ENCODE results near the gene CRTC1. TPM values are rescaled to one million over a fixed set of nuclear protein-coding genes. Genes with fewer than 3 reads are reported as not detected.
A peak's percentile ranks its signal among the peaks of the same experiment; 100 is the strongest.

Gene CRTC1
- total RNA-seq, 1 experiment from 2014 or later: 1.4 TPM

GRCh38 chr19:18699403-18700054 lies 16.0 kb downstream of the CRTC1 start:
- no peak for DNase-seq (ENCODE audit: low spot score)

DNA sequence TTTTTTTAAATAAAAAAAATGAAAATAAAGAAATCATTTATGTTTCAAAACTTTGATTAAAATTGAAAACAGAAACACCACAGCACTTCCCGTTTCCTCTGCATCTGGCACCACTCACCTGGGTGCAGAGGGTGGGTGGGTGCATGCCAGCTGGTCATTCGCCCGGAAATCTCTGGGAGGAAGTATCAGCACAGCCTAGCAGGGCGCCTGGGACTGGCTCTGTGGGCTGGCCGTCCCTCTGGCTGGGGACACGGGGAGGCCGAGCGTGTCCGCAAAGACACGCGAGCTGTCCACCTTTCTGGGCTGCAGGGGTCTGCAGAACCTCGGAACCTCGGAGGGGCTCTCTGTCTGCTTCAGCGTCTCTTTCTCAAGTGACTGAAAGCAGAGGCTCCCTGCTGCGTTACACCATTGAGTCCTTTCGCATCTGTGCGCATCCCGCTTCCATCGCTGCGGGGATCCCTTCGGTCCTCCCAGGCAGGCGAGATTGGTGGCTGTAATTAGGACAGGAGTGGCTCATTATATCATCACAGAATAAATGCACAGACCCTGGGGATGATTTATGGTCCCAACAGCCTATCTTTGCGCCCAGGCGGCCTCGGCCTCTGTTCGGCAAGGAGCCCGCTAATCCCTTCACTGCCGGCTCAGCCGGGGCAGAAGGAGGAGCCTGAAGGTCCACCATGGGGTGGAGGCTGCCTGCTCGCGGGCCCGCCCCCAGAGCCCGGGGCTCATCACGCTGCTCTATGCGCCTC lies 17.2 kb downstream of the CRTC1 start:
- peak; percentile 67 for DNase-seq (ENCODE audit: low spot score)

DNA sequence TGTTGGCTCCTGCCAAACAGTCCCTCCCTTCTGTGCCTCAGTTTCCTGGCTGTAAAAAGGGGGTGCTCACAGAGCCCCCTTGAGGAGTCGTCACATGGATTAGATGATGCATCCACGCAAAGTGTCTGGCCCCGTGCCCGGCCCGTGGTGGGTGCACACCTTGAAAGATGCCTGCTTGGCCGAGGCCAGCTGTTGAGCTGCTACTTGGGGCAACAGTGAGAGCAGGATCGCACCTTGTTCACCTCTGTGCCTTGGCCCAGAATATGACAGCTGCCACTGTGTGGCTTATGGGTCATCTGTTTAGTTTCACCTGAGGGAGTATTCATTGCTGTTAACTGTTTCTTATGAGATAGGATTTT lies 17.7 kb downstream of the CRTC1 start:
- DNase-seq (ENCODE audit: low spot score): no peak

DNA sequence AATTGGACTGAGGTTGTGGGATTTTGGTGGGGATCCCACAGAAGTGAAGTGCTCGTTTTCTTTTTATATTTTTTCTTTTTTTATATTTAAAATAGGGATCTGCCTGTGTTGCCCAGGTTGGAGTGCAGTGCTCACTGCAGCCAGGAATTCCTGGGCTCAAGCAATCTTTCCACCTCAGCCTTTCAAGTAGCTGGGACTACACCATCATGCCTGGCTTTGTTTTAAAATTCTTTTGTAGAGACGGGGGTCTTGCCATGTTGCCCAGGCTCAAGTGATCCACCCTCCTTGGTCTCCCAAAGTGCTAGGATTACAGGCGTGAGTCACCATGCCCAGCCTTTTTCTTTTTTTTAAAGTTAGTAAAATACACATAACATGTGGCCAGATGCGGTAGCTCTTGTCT lies 20.6 kb downstream of the CRTC1 start:
- no peak for DNase-seq (ENCODE audit: low spot score)

GRCh38 chr19:18704971-18705370 lies 21.5 kb downstream of the CRTC1 start:
- DNase-seq (ENCODE audit: low spot score): no peak

GRCh38 chr19:18708452-18709231 lies 25.2 kb downstream of the CRTC1 start:
- DNase-seq (ENCODE audit: low spot score): no peak

- DNase-seq (ENCODE audit: low spot score): no peak
Observed at GRCh38 chr19:18709546-18709945, 26.1 kb downstream of the CRTC1 start.

DNA sequence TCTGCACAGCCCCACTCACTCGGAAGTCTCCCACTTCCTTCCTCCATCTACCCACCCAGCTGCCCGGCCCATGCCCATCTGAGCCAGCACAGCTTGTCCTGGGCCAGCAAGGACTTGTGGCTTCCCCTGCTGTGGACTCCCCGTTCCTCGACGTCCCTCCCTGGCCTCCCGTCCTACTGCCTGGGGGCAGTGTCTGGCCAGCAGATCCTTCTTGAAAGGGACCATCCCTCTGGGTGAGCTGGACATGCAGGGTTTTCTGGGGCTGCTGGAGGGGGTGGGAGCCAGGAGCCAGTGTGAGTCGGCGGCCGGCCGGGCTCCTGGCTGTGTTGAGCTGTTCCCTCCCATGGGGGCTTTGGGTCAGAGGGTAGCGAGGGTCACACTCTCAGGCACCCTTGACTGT lies 26.7 kb downstream of the CRTC1 start:
- DNase-seq (ENCODE audit: low spot score): no peak

DNA sequence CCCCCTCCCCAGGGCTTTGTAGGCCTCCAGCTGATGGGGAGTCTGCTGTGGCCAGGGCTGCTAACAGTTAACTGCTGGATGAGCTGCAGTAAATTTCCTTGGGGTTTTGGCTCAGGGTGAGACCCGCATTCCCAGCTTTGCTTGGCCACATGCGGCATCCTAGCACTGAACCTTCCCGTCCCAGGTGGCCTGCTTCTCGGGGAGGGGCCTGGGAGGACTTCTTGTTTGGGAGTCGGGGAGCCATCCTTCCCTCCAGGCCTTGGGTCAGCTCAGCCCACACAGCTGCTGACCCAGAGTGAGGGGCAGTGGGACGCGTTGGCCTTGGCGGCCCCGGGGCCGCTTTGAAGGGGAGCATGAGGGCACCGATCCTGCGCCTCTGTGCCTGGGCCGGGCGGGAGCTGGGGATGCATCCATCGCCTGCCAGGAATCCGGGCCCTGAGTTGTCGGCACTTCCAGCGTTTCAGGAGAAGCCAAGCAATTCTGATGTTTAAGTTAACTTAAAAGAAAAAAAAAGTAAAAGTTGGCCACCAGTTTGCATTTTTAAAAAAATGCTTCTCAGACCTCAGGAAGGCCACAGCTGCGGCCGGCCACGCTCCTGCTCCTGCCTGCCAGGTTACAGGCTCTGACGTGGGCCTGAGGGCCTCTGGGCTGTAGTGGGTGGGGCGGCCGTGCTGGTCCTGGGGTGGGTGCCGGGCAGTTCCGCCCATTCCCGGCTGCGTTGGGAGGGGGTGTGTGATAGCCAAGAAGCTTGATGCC lies 27.7 kb downstream of the CRTC1 start:
- DNase-seq (ENCODE audit: low spot score): no peak

GRCh38 chr19:18711893-18712292 lies 28.4 kb downstream of the CRTC1 start:
- DNase-seq (ENCODE audit: low spot score): no peak

DNA sequence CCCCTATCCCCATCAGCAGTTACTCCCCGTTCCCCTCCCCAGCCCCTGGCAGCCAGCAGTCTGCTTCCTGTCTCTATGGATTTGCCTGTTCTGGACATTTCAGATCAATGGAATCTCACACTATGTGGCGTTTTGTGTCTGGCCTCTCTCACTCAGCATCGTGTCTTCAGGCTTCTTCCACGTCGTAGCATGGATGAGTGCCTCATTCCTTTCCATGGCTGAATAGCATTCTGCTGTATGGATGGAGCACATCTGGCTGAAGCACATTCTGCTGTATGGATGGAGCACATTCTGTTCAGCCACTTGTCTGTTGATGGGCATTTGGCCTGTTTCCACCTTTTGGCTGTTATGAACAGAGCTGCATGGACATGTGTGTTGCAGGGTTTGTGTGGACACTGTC lies 29.5 kb downstream of the CRTC1 start:
- no peak for DNase-seq (ENCODE audit: low spot score)

- no peak for DNase-seq (ENCODE audit: low spot score)
Observed at GRCh38 chr19:18713550-18714117, 30.2 kb downstream of the CRTC1 start.

GRCh38 chr19:18715416-18715815 lies 31.9 kb downstream of the CRTC1 start:
- no peak for DNase-seq (ENCODE audit: low spot score)

DNA sequence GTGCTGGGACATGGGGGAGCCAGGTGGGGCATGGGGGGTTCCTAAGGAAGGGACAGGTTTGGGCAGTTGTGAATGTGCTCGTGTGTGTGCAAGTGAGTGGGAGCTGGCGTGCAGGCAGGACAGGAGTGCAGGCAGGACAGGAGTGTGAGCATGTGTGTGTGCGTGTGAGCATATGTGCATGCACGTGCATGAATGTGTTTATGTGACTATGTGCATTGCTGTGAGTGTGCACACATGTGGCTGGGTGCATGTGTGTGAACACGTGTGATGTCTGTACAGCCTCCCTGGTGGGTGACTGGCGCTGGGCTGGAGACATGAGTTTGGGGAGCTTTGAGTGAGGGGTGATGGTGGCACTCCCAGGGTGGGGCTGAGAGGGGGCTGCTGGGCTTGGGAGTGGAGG lies 33.4 kb downstream of the CRTC1 start:
- DNase-seq (ENCODE audit: low spot score): no peak

DNA sequence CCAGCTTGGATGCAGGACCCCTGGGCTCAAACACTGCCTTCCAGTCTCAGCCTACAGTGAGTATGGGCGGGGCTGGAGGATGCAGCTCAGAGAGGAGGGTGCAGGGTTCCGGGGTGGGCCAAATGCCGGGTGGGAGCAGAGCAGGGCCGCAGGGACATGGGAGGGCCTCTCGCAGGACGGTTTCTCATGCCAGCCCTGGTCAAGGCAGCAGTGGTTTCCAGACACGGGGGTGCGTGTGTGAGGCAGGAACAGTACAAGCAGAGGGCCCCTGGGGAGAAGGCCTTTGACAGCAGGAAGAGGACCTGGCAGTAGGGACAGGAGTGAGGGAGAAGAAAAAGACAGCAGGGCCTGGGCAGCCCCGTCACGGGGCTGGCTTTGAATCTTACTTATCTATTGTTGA lies 34.1 kb downstream of the CRTC1 start:
- no peak for DNase-seq (ENCODE audit: low spot score)

DNA sequence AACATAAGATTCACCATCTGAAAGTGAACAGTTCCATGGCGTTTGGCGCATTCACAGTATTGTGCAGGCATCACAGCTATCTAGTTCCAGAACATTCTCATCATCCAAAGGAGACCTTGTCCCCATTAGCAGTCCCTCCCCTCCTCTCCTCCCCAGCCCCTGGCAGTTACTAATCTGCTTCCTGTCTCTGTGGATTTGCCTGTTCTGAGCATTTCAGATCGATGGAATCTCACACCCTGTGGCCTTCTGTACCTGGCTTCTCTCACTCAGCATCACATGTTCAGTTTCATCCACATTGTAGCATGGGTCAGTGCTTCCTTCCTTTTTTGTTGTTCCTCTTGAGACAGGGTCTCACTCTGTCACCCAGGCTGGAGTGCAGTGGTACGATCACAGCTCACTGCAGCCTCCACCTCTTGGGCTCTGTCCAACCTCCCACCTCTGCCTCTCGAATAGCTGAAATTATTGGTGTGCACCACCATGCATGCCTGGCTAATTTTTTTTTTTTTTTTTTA lies 34.6 kb downstream of the CRTC1 start:
- no peak for DNase-seq (ENCODE audit: low spot score)

DNA sequence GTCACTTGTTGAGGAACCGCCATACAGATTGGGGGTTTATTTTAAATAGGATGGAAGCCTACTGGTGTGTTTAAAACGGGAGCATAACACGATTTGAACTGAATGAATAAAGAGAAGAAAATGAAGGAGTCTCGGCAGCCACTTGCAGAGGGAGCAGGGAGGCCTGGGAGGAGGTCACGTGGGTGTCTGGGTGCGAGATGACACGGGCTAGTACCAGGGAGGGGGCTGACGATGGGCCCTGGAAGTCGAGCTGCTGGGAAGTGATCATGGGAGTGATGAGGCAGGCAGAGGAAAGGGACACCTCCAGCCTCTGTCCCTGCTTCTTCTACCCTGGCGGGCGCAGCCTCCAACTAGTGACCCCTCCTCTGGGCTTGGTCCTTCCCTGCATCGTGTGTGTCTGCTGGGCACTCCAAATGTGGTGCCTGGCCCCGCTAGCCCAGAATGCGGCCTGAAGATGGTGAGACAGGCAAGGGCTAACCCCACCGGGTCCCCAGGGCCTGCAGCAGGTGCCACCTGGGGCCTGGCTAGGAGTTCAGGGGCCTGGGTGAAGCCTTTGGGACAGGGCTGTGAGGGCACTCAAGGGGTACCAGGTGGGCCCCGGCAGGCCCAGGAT lies 35.5 kb downstream of the CRTC1 start:
- DNase-seq (ENCODE audit: low spot score): no peak

- DNase-seq (ENCODE audit: low spot score): no peak
Observed at GRCh38 chr19:18719541-18719940, 36.1 kb downstream of the CRTC1 start.

- DNase-seq (ENCODE audit: low spot score): no peak
Observed at GRCh38 chr19:18723871-18724377, 40.4 kb downstream of the CRTC1 start.

GRCh38 chr19:18725841-18726770 lies 42.6 kb downstream of the CRTC1 start:
- DNase-seq (ENCODE audit: low spot score): no peak

Data from A172 (cell line).